Ecto neural progenitor cell (in vitro differentiated cells): ENCODE data around the gene NRN1L.
"Not testable (repeated sequence)": the region's sequence is repeated elsewhere in the genome, so short reads cannot be mapped to it uniquely, and the experiment has no call there.

Experiments used
- DNase-seq: peaks from one replicate; pipeline ENCODE4 v3.0.0-alpha.2; 2018; ENCODE audit warnings: low spot score

The NRN1L gene

DNA sequence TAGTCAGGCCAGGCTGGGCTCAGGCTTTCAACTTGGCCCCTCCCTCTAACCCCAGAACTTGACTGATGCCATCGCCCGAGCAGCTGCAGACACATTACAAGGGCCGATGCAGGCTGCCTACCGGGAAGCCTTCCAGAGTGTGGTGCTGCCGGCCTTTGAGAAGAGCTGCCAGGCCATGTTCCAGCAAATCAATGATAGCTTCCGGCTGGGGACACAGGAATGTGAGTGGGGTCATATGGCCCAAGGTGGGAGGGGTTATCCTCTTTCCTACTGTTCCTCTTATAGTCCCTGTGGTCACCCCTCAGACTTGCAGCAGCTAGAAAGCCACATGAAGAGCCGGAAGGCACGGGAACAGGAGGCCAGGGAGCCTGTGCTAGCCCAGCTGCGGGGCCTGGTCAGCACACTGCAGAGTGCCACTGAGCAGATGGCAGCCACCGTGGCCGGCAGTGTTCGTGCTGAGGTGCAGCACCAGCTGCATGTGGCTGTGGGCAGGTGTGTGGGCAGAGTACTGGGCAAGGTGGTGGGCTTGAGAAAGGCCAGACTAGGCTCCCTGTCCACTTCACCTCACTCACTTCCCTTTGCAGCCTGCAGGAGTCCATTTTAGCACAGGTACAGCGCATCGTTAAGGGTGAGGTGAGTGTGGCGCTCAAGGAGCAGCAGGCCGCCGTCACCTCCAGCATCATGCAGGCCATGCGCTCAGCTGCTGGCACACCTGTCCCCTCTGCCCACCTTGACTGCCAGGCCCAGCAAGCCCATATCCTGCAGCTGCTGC, 2.1 kb upstream of the NRN1L start:
- DNase-seq = no peak

GRCh38 chr16:67883146-67883871, 1.4 kb upstream of the NRN1L start:
- no peak for DNase-seq

GRCh38 chr16:67883872-67884261, 818 bp upstream of the NRN1L start:
- DNase-seq = peak; percentile 77

GRCh38 chr16:67885545-67885944, 860 bp downstream of the NRN1L start:
- no peak for DNase-seq

- no peak for DNase-seq
These were observed 1.3 kb downstream of the NRN1L start for GRCh38 chr16:67885976-67886375.

DNA sequence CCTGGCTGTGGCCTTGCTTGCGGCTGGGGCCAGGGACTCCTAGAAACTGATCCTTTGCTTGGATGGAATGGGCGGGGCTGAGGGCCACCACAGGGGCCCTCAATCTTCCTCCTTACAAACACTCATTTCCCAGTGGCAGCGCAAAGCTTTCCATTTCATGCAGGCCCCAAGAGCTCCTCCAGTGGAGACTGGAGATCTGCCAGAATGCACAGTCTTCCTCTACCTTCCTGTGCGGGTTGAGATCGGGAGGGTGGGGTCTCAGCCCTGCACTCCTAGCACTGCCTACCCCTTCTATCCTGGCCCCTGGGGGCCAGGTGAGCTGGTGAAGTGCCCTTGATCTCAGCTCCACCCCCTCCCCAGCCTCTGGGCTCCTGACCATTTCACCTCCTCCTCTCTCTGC, 1.7 kb downstream of the NRN1L start:
- DNase-seq = no peak

GRCh38 chr16:67888331-67888730, 3.6 kb downstream of the NRN1L start:
- no peak for DNase-seq

DNA sequence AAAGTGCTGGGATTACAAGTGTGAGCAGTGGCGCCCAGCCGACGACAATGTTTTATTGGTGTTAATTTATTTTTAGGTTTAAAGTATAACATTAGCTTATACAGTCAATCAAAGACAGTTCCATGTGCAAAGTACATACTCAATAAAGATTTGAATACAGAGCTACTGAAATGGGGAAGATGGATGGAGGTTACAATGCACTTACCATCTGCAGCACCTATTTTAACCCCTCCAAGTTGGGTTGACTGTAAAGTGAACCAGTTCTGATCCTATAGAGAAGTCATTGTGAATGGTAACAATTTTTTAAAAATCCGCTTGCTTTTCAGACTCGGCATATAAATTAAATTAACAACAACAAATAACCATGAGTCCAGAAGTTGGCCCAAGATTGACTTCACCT, 7.7 kb downstream of the NRN1L start:
- no peak for DNase-seq

DNA sequence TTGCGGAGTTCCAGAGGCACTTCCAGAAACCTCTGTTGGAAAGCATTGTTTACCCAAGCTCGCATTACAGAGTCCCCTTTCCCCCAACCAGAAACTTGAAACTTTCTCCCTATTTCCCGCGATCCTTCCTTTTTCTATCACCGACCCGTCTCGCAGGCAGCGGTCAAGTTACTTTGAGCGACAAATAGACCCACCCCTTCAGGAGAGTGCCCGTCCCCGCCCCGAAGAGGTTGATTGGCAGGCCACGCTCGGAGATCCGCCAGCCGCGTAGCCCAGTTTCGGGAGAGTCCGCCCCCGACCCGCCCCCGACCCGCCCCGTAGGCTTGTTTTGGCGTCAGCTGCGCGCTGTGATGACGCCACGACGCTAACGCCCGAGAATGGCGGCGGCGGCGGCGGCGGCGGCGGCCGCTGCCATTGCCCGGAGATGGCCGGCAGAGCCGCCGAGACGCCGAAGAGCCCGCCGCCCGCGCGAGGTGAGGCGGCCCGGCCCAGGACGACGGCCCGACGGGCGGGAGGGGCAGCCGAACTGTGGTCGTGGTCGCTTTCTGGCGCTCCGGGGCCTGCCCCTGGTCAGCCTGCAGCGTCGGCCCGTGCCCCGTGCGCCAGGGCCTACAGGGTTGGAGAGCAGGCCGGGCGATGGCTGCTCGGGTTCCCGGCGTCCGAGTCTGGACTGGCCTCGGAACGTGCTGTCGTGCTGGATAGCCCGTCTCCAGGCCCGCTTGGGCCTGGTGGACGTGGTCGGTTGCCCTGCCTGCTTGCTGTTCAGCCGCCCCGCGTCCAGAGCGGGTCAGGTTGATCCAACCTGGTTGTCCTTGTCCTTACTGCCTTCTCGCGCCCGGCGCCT, 8.4 kb downstream of the NRN1L start, which contains the start of gene PSKH1:
TSS of gene PSKH1 (plus strand) at position 356 of the 844 bp plus-strand sequence. CDS start 15,496 bp downstream, outside the sequence.
- DNase-seq = peak; percentile 97

DNA sequence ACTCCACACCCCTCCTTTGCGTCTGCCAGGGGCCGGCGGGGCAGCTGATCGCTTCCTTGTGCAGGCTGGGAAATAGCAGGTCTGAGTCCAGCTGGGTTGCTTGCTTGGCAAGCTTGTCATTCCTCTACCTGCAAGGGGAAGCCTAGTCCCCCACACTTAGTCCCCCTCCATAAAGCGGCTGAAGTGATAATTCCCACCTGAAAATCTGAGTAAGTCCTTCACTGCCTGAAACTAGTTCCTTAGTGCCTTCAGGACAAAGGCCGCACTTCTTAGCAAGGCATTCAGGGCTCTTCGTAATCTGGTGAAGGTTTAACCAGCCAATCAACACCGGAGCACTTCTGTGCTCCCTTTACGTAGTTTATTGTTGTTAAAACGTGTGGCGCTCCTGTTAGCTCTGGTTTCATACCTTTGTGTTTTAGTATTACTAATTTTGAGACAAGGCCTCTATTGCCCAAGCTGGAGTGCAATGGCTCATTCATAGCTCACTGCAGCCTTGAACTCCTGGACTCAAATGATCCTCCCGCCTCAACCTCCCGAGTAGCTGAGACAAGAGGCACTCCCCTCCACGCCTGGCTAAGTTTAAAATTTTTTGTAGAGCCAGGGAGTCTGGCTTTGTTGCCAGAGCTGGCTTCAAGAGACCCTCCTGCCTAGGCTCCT, 9.2 kb downstream of the NRN1L start:
- no peak for DNase-seq

DNA sequence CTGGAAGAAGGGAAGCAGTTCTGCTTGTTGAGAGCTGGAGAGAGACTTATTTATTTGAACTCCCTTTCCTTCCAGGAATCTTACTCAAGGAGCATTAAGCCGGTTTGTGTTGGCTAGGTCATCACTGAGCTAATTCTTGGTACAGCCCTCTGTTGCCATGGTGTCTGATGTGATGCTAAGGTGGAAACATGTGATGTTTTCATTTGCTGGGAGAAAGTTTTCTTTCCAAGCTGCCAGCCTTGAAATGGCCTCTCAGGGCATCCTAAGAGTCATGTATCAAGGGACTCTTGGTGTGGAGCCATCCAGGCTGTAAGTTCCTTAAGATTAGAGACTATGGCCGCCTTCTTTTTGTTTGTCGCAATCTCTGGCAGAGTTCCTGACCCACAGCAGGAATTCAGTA, 12.5 kb downstream of the NRN1L start:
- no peak for DNase-seq

DNA sequence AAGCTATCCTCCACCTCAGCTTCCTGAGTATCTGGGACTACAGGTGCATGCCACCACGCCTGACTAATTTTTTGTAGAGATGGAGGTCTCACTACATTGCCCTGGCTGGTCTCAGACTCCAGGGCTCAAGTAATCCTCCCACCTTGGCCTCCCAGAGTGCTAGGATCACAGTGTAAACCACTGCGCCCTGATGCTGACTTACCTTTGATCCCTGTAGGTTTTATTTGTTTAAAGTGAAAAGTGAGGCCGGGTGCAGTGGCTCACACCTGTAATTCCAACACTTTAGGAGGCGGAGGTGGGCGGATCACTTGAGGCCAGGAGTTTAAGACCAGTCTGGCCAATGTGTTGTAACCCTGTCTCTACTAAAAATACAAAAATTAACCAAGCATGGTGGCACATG, 17.0 kb downstream of the NRN1L start:
- DNase-seq = no peak

- DNase-seq = no peak
These were observed 18.1 kb downstream of the NRN1L start for GRCh38 chr16:67902831-67903230.

DNA sequence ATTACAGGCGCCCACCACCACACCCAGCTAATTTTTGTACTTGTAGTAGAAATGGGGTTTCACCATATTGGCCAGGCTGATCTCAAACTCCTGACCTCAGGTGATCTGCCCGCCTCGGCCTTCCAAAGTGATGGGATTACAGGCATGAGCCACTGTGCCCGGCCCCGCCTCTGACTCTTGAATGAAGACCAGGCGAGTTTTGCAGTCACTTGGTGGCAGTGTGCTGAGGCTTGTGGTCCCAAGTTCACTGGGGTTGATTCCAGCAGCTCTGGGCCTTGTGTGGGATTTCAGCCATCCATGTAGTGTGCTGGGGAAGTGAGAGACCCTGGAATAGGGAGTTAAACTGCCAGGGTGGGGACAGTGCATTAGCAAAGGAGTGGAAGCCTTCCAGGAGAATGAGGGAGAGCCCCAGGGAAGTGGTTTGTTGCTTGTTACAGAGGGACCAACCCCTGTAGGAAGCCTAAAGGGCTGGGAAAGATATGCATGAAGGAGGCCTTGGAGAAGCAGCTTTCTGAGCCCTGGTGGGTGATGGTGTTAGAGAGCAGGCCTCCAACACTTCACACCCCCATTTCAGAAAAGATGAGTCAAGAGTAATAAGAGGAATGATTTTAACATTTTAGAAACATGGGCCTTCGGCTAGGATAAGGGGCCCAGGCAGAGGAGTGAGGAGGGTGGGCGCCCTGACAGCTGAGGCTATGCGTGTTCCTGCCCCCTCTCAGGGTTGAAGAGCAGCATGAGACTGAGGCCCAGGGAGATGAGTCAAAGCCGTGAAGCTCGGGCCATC, 22.9 kb downstream of the NRN1L start:
- no peak for DNase-seq

DNA sequence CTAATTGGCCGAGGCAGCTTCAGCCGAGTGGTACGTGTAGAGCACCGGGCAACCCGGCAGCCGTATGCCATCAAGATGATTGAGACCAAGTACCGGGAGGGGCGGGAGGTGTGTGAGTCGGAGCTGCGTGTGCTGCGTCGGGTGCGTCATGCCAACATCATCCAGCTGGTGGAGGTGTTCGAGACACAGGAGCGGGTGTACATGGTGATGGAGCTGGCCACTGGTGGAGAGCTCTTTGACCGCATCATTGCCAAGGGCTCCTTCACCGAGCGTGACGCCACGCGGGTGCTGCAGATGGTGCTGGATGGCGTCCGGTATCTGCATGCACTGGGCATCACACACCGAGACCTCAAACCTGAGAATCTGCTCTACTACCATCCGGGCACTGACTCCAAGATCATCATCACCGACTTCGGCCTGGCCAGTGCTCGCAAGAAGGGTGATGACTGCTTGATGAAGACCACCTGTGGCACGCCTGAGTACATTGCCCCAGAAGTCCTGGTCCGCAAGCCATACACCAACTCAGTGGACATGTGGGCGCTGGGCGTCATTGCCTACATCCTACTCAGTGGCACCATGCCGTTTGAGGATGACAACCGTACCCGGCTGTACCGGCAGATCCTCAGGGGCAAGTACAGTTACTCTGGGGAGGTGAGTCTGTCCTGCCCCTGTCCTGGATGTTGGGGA, 24.5 kb downstream of the NRN1L start:
- DNase-seq = no peak

- no peak for DNase-seq
These were observed 25.5 kb downstream of the NRN1L start for GRCh38 chr16:67910158-67910557.

DNA sequence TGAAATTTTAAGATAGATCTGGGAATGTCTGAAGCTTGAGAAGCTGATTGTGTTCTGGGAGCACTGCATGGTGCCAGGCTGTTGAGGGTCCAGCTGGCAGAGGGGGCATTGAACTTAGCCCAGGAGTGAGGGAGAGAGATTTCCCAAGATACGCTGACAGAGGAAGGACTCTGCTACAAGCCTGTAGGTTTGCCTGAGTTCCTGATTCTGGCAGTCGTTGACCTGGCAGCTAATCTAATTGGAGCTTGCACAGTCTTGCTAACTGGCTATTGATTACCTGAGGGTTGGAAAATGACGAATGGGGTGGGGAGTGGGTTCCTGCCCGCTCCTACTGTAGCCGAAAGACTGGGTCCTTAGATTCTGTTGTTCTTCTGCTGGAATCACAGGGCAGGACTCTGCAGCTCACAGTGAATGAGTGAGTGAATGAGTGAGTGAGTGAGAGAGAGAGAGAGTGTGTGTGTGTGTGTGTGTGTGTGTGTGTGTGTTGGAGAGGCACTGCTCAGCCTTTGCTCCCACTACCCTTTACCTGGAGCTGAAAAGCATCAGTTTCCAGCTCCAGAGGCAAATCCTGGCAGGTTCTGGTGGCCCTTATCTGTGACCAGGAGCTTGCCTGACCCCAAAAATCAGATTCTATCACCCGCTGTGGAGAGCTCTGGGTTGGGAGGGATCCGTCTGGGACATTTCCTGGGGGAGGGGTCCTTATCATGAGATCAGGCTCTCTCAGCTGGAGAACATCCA, 30.2 kb downstream of the NRN1L start:
- DNase-seq = no peak

DNA sequence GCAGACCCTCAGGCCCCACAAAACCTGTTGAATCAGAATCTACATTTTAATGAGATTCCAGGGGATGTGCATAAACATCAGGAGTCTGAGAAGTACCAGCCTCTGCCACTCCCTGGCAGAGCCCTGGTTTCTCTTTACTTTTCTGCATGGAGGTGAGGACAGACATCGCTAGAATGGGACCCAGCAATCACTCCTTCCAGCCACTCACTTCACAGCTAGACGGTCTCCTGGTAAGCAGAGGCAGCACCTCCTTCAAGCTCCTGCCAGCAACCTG, 30.7 kb downstream of the NRN1L start:
- not testable (repeated sequence) for DNase-seq

GRCh38 chr16:67915831-67916723, 31.4 kb downstream of the NRN1L start:
- no peak for DNase-seq
